ENCODE results near the gene CAMK1D. TPM values are rescaled to one million over a fixed set of nuclear protein-coding genes. Genes with fewer than 3 reads are reported as not detected.

Gene CAMK1D
- total RNA-seq, 6 experiments from 2014 or later, result 0.34 to 1.4 (median 0.43) TPM

DNA sequence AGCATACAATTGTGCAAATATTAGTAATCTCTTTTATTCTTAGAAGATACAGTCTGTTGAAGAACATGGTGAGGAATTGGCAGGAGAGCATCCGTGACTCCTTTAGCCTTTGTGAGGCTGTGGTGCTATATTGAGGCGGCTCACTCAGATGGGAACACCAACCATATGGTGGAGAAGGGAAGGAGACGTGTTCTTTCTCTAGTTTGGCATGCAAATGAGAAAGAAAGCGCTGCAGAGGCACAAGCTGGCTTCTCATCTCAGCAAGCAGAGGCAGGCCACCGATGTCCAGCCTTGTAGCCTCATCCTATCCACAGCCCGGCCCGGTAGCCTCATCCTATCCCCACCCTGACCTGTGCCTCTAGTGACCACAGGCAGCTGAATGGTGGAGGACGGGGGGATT, 288.3 kb downstream of the CAMK1D start:
- DNase-seq, result no peak
- Mint-ChIP-seq H3K27ac (no peak overlapping the region), H3K9me3 (peaks cover 10% of the 10 kb centered on the region; the same call in 1 of the 2 replicates), H3K4me3 (no peak overlapping the region), H3K4me1 (ENCODE audit: low read depth) (no peaks in the 10 kb centered on the region), H3K27me3 (ENCODE audit: insufficient read depth) (peaks cover 6% of the 10 kb centered on the region), H3K36me3 (ENCODE audit: low read depth) (no peaks in the 10 kb centered on the region; the same call in 1 of the 2 replicates)
- TF ChIP-seq, protein P1, sequence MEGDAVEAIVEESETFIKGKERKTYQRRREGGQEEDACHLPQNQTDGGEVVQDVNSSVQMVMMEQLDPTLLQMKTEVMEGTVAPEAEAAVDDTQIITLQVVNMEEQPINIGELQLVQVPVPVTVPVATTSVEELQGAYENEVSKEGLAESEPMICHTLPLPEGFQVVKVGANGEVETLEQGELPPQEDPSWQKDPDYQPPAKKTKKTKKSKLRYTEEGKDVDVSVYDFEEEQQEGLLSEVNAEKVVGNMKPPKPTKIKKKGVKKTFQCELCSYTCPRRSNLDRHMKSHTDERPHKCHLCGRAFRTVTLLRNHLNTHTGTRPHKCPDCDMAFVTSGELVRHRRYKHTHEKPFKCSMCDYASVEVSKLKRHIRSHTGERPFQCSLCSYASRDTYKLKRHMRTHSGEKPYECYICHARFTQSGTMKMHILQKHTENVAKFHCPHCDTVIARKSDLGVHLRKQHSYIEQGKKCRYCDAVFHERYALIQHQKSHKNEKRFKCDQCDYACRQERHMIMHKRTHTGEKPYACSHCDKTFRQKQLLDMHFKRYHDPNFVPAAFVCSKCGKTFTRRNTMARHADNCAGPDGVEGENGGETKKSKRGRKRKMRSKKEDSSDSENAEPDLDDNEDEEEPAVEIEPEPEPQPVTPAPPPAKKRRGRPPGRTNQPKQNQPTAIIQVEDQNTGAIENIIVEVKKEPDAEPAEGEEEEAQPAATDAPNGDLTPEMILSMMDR (IDR thresholded peaks at IDR 0.05), result no peak

DNA sequence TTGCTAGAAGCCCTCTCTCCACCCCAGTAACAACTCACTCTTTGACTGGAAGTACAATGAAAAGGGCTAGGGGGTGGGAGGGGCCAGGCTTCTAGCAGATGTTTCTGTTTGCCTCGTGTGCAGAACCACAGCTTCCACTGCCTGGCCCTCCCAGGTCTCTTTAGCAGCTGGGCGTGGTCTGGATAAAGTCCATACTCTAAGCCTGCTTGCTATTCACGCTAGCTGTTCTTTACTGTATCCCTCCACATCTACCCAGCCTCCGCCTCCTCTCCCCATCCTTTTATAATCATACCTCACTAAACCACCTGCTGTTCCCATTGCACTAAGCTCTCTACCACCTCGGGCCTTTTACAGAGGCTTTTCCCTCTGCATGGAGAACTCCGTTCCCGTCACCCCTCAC, 288.8 kb downstream of the CAMK1D start:
- TF ChIP-seq, protein P1 (IDR thresholded peaks at IDR 0.05), result no peak
- Mint-ChIP-seq H3K9me3 (peaks cover 5% of the 10 kb centered on the region; the same call in 1 of the 2 replicates), H3K36me3 (ENCODE audit: low read depth) (no peaks in the 10 kb centered on the region; the same call in 1 of the 2 replicates), H3K4me3 (no peak overlapping the region), H3K27me3 (ENCODE audit: insufficient read depth) (peaks cover 6% of the 10 kb centered on the region), H3K27ac (no peak overlapping the region), H3K4me1 (ENCODE audit: low read depth) (no peaks in the 10 kb centered on the region)
- DNase-seq, result no peak

DNA sequence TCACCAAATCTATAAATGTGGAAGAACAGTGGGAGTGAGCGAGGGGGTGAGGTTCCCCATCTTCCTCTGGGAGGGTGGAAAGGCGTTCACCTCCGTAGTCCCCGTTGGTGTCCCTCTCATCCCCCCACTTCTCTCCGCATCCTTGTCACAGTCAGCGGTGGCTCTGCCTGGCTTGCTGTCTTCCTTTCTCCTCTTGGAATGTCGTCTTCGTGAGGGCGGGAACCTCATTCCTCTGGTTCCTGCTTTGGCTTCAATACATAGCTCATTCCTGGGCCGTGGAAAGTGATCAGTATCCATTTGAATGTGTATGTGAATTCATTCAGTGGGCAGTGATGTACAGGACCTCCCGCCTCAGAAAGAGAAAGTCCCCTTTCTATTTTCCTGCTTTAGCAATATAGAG, 289.4 kb downstream of the CAMK1D start:
- no peaks in the 10 kb centered on the region for H3K4me1 Mint-ChIP-seq (ENCODE audit: low read depth)
- no peak for DNase-seq
- H3K27me3 Mint-ChIP-seq (ENCODE audit: insufficient read depth), result peaks cover 6% of the 10 kb centered on the region
- TF ChIP-seq, protein P1 (IDR thresholded peaks at IDR 0.05), result no peak
- no peak overlapping the region for H3K27ac Mint-ChIP-seq
- H3K36me3 Mint-ChIP-seq (ENCODE audit: low read depth), result no peaks in the 10 kb centered on the region
- H3K9me3 Mint-ChIP-seq, result peaks cover 4% of the 10 kb centered on the region; the same call in 1 of the 2 replicates
- H3K4me3 Mint-ChIP-seq, result no peak overlapping the region

DNA sequence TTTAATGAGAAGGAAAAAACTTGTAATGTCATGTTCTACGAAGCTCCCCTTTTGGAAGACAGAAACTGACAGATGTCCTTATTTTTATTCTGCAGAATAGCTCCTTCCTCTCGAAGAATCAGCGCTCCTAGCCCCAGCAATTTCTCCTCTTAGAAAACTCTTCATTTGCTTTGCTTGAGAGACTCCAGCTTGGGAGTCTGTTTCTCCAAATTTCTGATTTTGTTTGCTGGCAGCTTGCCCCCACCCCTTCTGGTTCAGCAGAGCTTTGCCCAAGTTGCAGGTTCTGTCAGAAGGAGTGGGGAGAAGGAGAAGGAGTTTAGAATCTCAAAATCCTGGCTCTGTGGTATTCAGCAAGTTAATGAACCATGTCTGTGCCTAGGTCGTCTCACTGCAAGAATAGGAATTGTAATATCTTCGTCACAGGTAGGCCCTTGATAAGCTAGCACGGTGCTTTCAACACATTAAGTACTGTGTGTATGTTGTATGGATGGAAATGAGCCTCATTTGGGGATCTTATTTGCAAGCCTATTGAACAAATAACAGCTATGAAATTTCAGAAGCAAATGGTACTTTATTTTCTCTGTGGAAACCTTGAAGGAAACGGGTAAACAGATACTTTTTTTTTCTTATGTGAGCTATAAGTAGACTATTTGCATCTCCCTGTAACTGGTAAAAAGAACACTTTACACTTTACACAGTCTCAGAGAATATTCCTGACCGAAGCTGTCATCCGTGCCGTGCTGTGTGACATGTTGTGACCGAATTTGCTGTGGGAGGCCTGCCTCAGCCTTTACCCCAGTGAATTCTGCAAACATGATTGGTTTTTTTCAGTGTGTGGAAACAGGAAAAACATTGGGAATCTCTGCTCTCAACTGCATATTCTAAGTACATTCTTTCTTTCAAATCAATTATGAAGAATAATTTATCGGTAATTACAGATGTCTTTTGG, 290.9 kb downstream of the CAMK1D start:
- Mint-ChIP-seq H3K27me3 (ENCODE audit: insufficient read depth) (peaks cover 2% of the 10 kb centered on the region), H3K36me3 (ENCODE audit: low read depth) (no peaks in the 10 kb centered on the region), H3K4me1 (ENCODE audit: low read depth) (no peaks in the 10 kb centered on the region), H3K27ac (no peak overlapping the region), H3K4me3 (no peak overlapping the region), H3K9me3 (peaks cover 4% of the 10 kb centered on the region; the same call in 1 of the 2 replicates)
- DNase-seq, result no peak
- TF ChIP-seq, protein P1 (IDR thresholded peaks at IDR 0.05), result no peak

DNA sequence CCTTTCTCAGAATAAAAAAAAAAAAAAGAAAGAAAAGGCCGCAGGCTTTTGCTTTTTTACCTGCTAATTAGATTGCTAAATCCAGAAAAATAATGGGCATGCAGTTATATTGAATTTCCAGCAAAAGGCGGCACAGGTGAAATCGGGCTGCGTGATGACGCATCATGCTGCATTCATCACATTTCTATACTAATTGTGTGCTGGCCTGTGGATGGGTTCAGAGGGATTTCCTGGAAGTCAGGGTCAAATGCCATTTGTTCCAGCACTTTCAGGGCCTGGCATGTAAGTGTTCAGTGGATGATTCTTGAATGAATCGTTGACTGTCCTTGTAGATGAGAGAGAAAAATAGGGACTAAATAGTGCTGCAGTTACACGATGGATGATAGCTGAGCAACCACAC, 292.7 kb downstream of the CAMK1D start:
- no peak overlapping the region for H3K27ac Mint-ChIP-seq
- no peaks in the 10 kb centered on the region for H3K36me3 Mint-ChIP-seq (ENCODE audit: low read depth)
- TF ChIP-seq, protein P1 (IDR thresholded peaks at IDR 0.05), result no peak
- peaks cover 2% of the 10 kb centered on the region for H3K27me3 Mint-ChIP-seq (ENCODE audit: insufficient read depth)
- H3K4me1 Mint-ChIP-seq (ENCODE audit: low read depth), result no peaks in the 10 kb centered on the region
- no peak for DNase-seq
- no peak overlapping the region for H3K4me3 Mint-ChIP-seq
- H3K9me3 Mint-ChIP-seq, result peaks cover 4% of the 10 kb centered on the region; the same call in 1 of the 2 replicates
